Ishikawa (cell line): ENCODE results near the gene PFKFB1.

ENCODE experiments used
- CEBPB ChIP-seq: IDR thresholded peaks from 2 replicates; pipeline ENCODE4 v1.6.1; 2012
- CREB1 ChIP-seq: IDR thresholded peaks from 2 replicates; pipeline ENCODE4 v1.6.1; 2012; ENCODE audit warnings: low read depth
- EGR1 ChIP-seq: IDR thresholded peaks from 2 replicates; pipeline ENCODE4 v1.6.1; 2012
- EP300 ChIP-seq: IDR thresholded peaks from 2 replicates; pipeline ENCODE4 v1.6.1; 2012; ENCODE audit warnings: borderline replicate concordance
- NFIC ChIP-seq: IDR thresholded peaks from 2 replicates; pipeline ENCODE4 v1.6.1; 2012
- RAD21 ChIP-seq: IDR thresholded peaks from 2 replicates; pipeline ENCODE4 v1.6.1; 2012; ENCODE audit warnings: low read depth
- TAF1 ChIP-seq: IDR thresholded peaks from 2 replicates; pipeline ENCODE4 v1.6.1; 2012; ENCODE audit warnings: low read depth, mild to moderate bottlenecking
- TCF12 ChIP-seq: IDR thresholded peaks from 2 replicates; pipeline ENCODE4 v1.6.1; 2012; ENCODE audit warnings: low read depth
- YY1 ChIP-seq: IDR thresholded peaks from 2 replicates; pipeline ENCODE4 v1.6.1; 2012; ENCODE audit warnings: low read depth
- TF ChIP-seq, protein P1 (sequence below): IDR thresholded peaks from 2 replicates; pipeline ENCODE4 v1.6.1; 2012
- TF ChIP-seq, protein P2 (sequence below): IDR thresholded peaks from 2 replicates; pipeline ENCODE4 v1.6.1; 2012; ENCODE audit warnings: low read depth, mild to moderate bottlenecking

- TF ChIP-seq EP300 (no peak), EGR1 (no peak), TCF12 (no peak), CREB1 (no peak), NFIC (no peak), TAF1 (no peak), RAD21 (no peak), CEBPB (no peak), YY1 (no peak)
- TF ChIP-seq, protein P1, sequence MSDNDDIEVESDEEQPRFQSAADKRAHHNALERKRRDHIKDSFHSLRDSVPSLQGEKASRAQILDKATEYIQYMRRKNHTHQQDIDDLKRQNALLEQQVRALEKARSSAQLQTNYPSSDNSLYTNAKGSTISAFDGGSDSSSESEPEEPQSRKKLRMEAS, result no peak
- TF ChIP-seq, protein P2, sequence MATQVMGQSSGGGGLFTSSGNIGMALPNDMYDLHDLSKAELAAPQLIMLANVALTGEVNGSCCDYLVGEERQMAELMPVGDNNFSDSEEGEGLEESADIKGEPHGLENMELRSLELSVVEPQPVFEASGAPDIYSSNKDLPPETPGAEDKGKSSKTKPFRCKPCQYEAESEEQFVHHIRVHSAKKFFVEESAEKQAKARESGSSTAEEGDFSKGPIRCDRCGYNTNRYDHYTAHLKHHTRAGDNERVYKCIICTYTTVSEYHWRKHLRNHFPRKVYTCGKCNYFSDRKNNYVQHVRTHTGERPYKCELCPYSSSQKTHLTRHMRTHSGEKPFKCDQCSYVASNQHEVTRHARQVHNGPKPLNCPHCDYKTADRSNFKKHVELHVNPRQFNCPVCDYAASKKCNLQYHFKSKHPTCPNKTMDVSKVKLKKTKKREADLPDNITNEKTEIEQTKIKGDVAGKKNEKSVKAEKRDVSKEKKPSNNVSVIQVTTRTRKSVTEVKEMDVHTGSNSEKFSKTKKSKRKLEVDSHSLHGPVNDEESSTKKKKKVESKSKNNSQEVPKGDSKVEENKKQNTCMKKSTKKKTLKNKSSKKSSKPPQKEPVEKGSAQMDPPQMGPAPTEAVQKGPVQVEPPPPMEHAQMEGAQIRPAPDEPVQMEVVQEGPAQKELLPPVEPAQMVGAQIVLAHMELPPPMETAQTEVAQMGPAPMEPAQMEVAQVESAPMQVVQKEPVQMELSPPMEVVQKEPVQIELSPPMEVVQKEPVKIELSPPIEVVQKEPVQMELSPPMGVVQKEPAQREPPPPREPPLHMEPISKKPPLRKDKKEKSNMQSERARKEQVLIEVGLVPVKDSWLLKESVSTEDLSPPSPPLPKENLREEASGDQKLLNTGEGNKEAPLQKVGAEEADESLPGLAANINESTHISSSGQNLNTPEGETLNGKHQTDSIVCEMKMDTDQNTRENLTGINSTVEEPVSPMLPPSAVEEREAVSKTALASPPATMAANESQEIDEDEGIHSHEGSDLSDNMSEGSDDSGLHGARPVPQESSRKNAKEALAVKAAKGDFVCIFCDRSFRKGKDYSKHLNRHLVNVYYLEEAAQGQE, result no peak
These were observed 60.7 kb downstream of the PFKFB1 start for GRCh38 chrX:54933150-54933826.
